Activated CD4-positive, alpha-beta memory T cell treated with anti-CD3 and anti-CD28 coated beads for 36 hours (primary cell): ENCODE results near the gene KRT85. TPM values are rescaled to one million over a fixed set of nuclear protein-coding genes. Genes with fewer than 3 reads are reported as not detected.

Experiments
- CTCF ChIA-PET: fragments of 350-600 bp; sonication (Branson Sonifier 250); formaldehyde crosslinking; loops from one replicate; lab custom pipeline; 2021; ENCODE audit warnings: antibody characterized with exemption, inconsistent platforms; lab: Charles Lee
- POLR2A ChIA-PET: fragments of 350-600 bp; sonication (Branson Sonifier 250); formaldehyde crosslinking; loops from one replicate; lab custom pipeline; 2021; ENCODE audit warnings: antibody characterized with exemption; lab: Charles Lee
- DNase-seq: peaks from one replicate; pipeline ENCODE4 v3.0.0-alpha.2; 2020
- H3K27ac Mint-ChIP-seq: one replicate; pipeline ENCODE4 v1.8.0; 2021; ENCODE audit warnings: mixed read lengths
- H3K27me3 Mint-ChIP-seq: one replicate; pipeline ENCODE4 v1.8.0; 2021; ENCODE audit warnings: mixed read lengths
- H3K36me3 Mint-ChIP-seq: one replicate; pipeline ENCODE4 v1.8.0; 2021; ENCODE audit warnings: mixed read lengths
- H3K4me1 Mint-ChIP-seq: one replicate; pipeline ENCODE4 v1.8.0; 2021; ENCODE audit warnings: low read depth, mixed read lengths
- H3K4me3 Mint-ChIP-seq: one replicate; pipeline ENCODE4 v1.8.0; 2021; ENCODE audit warnings: mild to moderate bottlenecking, mixed read lengths
- H3K9me3 Mint-ChIP-seq: one replicate; pipeline ENCODE4 v1.8.0; 2021; ENCODE audit warnings: mixed read lengths
- intact Hi-C: fragments of 100-400 bp; cut with micrococcal nuclease; formaldehyde crosslinking; loops from one replicate; pipeline ENCODE4 v1.15.1; 2023
- total RNA-seq, 2 experiments: library from RNA; stranded (reverse); gene quantifications; one replicate each; pipeline ENCODE4 v1.2.3, GENCODE V29; 2021

Gene KRT85
- total RNA-seq, 2 experiments from 2014 or later, result not detected

DNA sequence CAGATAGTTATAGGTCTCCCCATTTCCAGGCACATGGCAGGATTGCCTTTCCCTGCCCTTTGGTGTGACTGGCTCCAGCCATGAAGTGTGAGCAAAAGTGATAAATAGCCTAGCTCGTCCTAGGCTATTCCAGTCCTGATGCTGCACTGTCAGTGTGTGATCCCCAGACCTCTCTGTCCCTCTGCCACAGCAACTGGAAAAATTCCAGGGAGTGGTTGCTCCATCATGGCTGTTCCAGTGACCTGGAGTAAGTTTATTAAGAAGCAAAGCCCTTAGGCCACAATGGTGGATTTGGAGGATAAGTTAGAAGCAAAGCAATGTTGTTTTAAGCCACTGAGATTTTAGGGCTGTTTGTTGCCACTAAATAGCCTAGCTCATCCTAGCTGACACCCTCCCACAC, 36.2 kb downstream of the KRT85 start:
- CTCF ChIA-PET, result interaction anchor here (0.9 kb wide), 1 partner anchor 52 kb away, joined by 3 read pairs; no protein-coding TSS in a partner anchor
- POLR2A ChIA-PET, result no interaction called here
- Mint-ChIP-seq H3K36me3 (no peaks in the 10 kb centered on the region), H3K27me3 (no peaks in the 10 kb centered on the region), H3K4me3 (no peak overlapping the region), H3K27ac (no peak overlapping the region), H3K4me1 (peaks cover 10% of the 10 kb centered on the region), H3K9me3 (no peaks in the 10 kb centered on the region)
- no peak for DNase-seq
- intact Hi-C loops, result no loop called here

- POLR2A ChIA-PET, result no interaction called here
- CTCF ChIA-PET, result interaction anchor here (0.6 to 3.9 kb wide), 32 partner anchors 9 to 619 kb away, joined by 3 to 55 read pairs (median 4); partner anchors contain the start of gene ATG101
These were observed 39.3 kb downstream of the KRT85 start for GRCh38 chr12:52327830-52328500.

GRCh38 chr12:52327052-52327829, 40.0 kb downstream of the KRT85 start:
- H3K4me3 Mint-ChIP-seq, result no peak overlapping the region
- peaks cover 10% of the 10 kb centered on the region for H3K4me1 Mint-ChIP-seq
- H3K36me3 Mint-ChIP-seq, result no peaks in the 10 kb centered on the region
- DNase-seq, result peak; percentile 88
- POLR2A ChIA-PET, result no interaction called here
- no peak overlapping the region for H3K27ac Mint-ChIP-seq
- intact Hi-C loops, result loop anchor here (1.0 kb wide), 3 partner anchors 105 to 175 kb away; no protein-coding TSS in a partner anchor
- H3K9me3 Mint-ChIP-seq, result no peaks in the 10 kb centered on the region
- CTCF ChIA-PET, result interaction anchor here (0.6 to 3.9 kb wide), 33 partner anchors 9 to 619 kb away, joined by 3 to 55 read pairs (median 4); no protein-coding TSS in a partner anchor
- H3K27me3 Mint-ChIP-seq, result peaks cover 7% of the 10 kb centered on the region

More at GRCh38 chr12:52327830-52328500, 39.3 kb downstream of the KRT85 start:
- Mint-ChIP-seq H3K4me1 (peaks cover 10% of the 10 kb centered on the region), H3K4me3 (no peak overlapping the region), H3K27ac (no peak overlapping the region), H3K27me3 (peaks cover 4% of the 10 kb centered on the region), H3K9me3 (no peaks in the 10 kb centered on the region), H3K36me3 (no peaks in the 10 kb centered on the region)
- no peak for DNase-seq
- intact Hi-C loops, result loop anchor here (1.0 kb wide), 3 partner anchors 106 to 176 kb away; no protein-coding TSS in a partner anchor

- H3K9me3 Mint-ChIP-seq, result no peaks in the 10 kb centered on the region
- H3K27ac Mint-ChIP-seq, result no peak overlapping the region
- intact Hi-C loops, result no loop called here
- H3K27me3 Mint-ChIP-seq, result peaks cover 21% of the 10 kb centered on the region
- CTCF ChIA-PET, result interaction anchor here (1.1 to 2.7 kb wide), 2 partner anchors 9 to 102 kb away, joined by 3 to 14 read pairs; no protein-coding TSS in a partner anchor
- no peak for DNase-seq
- POLR2A ChIA-PET, result no interaction called here
- H3K4me1 Mint-ChIP-seq, result peaks cover 10% of the 10 kb centered on the region
- no peak overlapping the region for H3K4me3 Mint-ChIP-seq
- no peaks in the 10 kb centered on the region for H3K36me3 Mint-ChIP-seq
These were observed 43.2 kb downstream of the KRT85 start for GRCh38 chr12:52324153-52324444.

DNA sequence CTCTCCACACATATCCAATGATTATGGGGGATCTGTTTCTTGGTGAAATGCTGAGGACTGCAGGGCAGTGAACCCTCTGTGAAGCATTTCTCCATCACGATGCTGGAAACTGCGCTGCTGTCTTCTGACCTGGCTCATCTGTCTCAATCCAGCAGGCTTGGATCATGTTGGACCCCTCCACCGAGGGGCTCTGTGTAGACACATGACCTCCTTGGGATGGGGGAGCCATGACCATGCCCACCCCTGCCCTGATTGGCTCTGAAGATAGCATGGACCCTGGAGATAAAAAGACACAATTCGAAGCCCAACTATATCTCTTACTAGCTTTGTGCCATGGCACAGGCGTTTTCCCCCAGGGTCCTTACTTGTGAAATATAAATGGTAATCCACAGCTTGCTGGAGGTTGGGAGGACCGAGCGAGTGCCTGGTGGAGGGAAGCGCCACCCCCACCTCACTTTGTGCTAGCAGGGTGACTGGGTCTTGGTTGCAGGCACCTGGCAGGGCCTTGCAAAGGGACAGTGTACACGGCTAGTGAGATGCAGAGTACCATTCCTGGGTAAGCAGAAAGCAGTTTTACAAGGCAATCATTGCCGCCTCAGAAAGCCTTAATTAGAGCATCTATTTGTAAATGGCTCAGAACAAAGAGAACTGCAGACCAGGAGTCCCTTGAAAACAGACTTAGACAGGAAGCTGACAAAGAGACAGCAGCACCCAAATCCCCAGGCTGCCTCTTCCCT, 43.7 kb downstream of the KRT85 start:
- no peak for DNase-seq
- Mint-ChIP-seq H3K4me1 (peaks cover 10% of the 10 kb centered on the region), H3K9me3 (no peaks in the 10 kb centered on the region), H3K36me3 (no peaks in the 10 kb centered on the region), H3K27ac (no peak overlapping the region), H3K4me3 (no peak overlapping the region), H3K27me3 (peaks cover 25% of the 10 kb centered on the region)
- POLR2A ChIA-PET, result no interaction called here
- CTCF ChIA-PET, result no interaction called here
- intact Hi-C loops, result no loop called here

DNA sequence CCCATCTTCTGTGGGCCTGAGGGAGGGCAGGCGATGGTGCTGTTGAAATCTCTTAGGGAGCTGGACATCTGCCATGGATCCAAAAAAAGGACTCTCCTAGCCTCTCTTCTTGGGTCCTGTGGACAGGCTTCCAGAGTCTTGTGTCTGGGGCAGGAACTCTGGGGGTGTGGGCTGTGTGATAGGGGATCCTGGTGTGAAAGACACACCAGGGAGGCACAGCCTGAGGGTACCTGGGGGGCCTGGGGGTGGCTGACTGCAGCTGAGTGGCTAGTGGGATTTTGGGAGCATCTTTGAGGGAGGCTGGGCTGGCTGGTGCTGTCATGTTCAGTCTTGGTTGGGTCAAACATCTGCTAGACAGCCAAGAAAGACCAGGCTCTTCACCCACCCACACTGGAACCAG, 44.3 kb downstream of the KRT85 start:
- no peak overlapping the region for H3K27ac Mint-ChIP-seq
- H3K4me1 Mint-ChIP-seq, result peaks cover 10% of the 10 kb centered on the region
- no peaks in the 10 kb centered on the region for H3K9me3 Mint-ChIP-seq
- no peak for DNase-seq
- ChIA-PET CTCF (no interaction called here), POLR2A (no interaction called here)
- peaks cover 28% of the 10 kb centered on the region for H3K27me3 Mint-ChIP-seq
- intact Hi-C loops, result no loop called here
- no peak overlapping the region for H3K4me3 Mint-ChIP-seq
- no peaks in the 10 kb centered on the region for H3K36me3 Mint-ChIP-seq

DNA sequence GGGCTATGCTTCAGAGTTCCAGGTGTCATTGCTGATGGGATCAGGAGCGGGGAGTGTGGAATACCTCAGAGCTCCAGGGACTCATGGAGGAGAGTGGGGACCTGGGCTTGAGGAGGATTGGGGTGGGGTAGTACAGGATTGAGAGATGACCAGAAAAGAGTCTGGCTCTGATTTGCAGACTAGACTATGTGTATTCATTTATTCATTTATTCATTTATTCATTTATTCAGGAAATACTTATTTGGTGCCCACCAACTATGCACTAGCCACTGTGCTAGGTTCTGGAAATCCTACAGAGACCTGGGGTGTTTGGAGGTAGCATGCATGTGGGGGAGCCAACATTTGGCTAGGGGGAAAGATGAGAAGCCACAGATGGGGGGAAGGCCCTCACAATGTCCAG, 45.2 kb downstream of the KRT85 start:
- Mint-ChIP-seq H3K36me3 (no peaks in the 10 kb centered on the region), H3K9me3 (no peaks in the 10 kb centered on the region), H3K27ac (no peak overlapping the region), H3K4me1 (peaks cover under 1% of the 10 kb centered on the region), H3K4me3 (no peak overlapping the region), H3K27me3 (peaks cover 28% of the 10 kb centered on the region)
- CTCF ChIA-PET, result interaction anchor here (0.6 kb wide), 2 partner anchors 44 to 51 kb away, joined by 3 to 5 read pairs; no protein-coding TSS in a partner anchor
- intact Hi-C loops, result no loop called here
- POLR2A ChIA-PET, result no interaction called here
- DNase-seq, result no peak

DNA sequence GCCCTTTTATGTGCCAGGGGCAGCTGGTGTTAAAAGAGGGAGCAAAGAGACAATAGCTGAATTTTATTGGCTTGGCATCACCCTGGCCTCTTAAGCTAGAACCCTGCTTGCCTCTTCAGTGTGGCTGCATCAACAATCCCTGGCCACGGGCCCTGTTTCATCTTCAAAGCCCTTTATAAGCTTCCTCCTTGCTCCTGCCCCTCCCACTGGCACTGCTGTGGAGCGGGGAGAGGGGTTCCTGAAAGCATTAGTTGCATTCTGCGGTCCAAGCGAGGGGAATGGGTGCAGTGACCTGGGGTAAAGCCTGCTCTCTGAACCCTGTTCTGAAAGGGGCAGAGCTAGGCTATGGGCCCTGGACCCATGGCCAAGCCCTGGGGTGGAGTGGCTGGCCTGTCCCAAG, 45.9 kb downstream of the KRT85 start:
- H3K27me3 Mint-ChIP-seq, result peaks cover 28% of the 10 kb centered on the region
- no peaks in the 10 kb centered on the region for H3K36me3 Mint-ChIP-seq
- no peak overlapping the region for H3K27ac Mint-ChIP-seq
- ChIA-PET POLR2A (no interaction called here), CTCF (interaction anchor here (0.6 kb wide), 1 partner anchor 51 kb away, joined by 3 read pairs; no protein-coding TSS in a partner anchor)
- no peaks in the 10 kb centered on the region for H3K9me3 Mint-ChIP-seq
- intact Hi-C loops, result no loop called here
- DNase-seq, result no peak
- no peak overlapping the region for H3K4me3 Mint-ChIP-seq
- H3K4me1 Mint-ChIP-seq, result no peaks in the 10 kb centered on the region

DNA sequence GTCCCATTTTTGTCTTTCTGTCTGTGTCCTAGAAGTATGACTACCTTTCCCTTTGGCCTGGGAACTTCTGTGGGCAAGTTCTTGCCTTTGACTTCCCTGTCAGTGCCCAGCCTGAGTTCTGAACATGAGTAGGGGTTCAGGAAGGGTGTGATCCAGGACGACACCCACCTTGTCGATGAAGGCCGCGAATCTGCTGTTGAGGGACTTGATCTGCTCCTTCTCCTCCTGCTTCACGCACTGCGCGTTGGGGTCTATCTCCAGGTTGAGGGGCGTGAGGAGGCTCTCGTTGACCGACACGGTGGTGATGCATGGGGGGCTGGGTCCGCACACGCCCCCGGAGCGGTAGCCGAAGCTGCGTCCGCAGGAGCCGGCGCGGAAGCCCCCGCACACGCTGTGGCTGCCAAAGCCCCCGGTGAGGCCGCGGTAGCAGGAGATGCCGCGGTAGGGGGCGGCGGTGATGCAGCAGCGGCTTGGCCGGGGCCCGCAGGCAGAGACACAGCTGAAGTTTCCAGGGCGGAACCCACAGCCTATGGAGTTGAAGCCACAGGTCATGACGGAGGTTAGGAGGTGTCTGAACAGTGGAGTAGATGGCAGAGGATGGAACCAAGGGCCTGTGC, 46.4 kb downstream of the KRT85 start, which contains the start of gene KRT83:
Gene KRT83 (minus strand): TSS at position 615 of the 617 bp plus-strand sequence. CDS start 63 bp downstream, at position 552.
- ChIA-PET CTCF (no interaction called here), POLR2A (no interaction called here)
- Mint-ChIP-seq H3K27ac (no peak within 1 kb of the TSS), H3K4me3 (no peak within 1 kb of the TSS), H3K4me1 (no peaks in the 10 kb centered on the region), H3K27me3 (peaks cover 28% of the 10 kb centered on the region), H3K9me3 (no peaks in the 10 kb centered on the region), H3K36me3 (no peaks in the 10 kb centered on the region)
- intact Hi-C loops, result no loop called here
- peak; percentile 1 for DNase-seq

DNA sequence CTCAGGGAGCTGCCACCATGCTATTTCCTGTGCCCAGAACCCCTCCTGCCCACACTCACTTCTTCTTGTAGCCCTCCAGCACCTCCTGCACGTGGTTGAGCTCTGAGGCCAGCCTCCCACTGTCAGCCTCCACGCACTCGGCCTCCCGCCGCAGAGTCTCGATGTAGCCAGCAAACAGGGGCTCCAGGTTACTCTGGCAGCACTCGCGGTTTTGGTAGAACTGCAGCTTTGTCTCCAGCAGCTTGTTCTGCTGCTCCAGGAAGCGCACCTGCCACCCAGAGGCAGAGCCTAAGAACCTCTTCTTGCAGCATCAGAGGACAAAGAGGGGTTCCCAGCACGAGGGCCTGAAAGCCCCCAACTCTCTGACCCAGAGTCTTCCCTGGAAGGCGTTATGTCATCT, 48.2 kb downstream of the KRT85 start:
- Mint-ChIP-seq H3K36me3 (no peaks in the 10 kb centered on the region), H3K4me1 (no peaks in the 10 kb centered on the region), H3K27me3 (peaks cover 27% of the 10 kb centered on the region), H3K9me3 (no peaks in the 10 kb centered on the region), H3K27ac (no peak overlapping the region), H3K4me3 (no peak overlapping the region)
- no peak for DNase-seq
- ChIA-PET CTCF (interaction anchor here (1.1 to 1.8 kb wide), 5 partner anchors 9 to 561 kb away, joined by 3 to 13 read pairs (median 4); no protein-coding TSS in a partner anchor), POLR2A (no interaction called here)
- intact Hi-C loops, result no loop called here

DNA sequence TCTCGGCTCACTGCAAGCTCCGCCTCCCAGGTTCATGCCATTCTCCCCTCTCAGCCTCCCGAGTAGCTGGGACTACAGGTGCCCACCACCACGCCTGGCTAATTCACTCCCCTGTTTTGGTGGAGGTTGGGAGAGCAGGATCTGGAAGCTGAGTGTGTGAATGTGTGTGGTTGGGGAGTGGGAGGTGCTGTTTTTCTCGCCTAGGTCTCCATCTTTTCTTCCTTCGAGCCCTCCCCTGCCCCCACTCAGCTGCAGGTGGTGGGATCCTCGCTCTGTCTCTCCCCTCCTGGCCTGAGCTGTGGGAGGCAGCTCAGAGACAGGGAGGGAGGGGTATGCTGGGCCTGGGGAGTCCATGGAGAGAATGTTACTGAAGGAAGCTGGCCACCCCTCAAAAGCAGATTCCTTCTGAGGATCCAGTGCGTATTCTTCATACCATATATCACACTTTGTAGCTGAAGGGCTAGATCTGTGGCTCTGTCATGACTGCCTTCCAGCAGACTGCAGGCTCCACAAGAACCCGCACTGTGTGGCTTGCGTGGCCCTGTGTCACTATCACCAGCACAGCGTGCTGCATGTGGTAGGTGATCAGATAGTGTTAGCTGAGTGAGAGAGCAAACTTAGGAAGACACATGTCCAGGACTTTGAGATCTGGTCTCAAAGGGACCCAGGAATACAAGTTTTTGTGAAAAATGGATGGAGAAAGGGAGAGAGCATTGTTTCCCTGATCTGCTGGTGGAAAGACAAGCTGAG, 48.9 kb downstream of the KRT85 start:
- Mint-ChIP-seq H3K27me3 (peaks cover 31% of the 10 kb centered on the region), H3K4me3 (no peak overlapping the region), H3K9me3 (no peaks in the 10 kb centered on the region), H3K4me1 (no peaks in the 10 kb centered on the region), H3K27ac (no peak overlapping the region), H3K36me3 (no peaks in the 10 kb centered on the region)
- intact Hi-C loops, result no loop called here
- no peak for DNase-seq
- ChIA-PET POLR2A (no interaction called here), CTCF (interaction anchor here (1.1 to 1.8 kb wide), 5 partner anchors 9 to 562 kb away, joined by 3 to 13 read pairs (median 4); no protein-coding TSS in a partner anchor)
